Activated T-helper 1 cell treated with anti-CD3 and anti-CD28 coated beads, Interleukin-12 subunit alpha, Interleukin-12 subunit beta, Interleukin-2, Interleukin-4 antibody, amounts not matched to agents 30 ng/mL and 10 ng/mL and 1 ng/mL, durations not matched to agents 14 hours and 24 hours and 36 hours (primary cell): ENCODE data around the gene RNF20. TPM values are rescaled to one million over a fixed set of nuclear protein-coding genes. Genes with fewer than 3 reads are reported as not detected.
A peak's percentile ranks its signal among the peaks of the same experiment; 100 is the strongest.

Experiments
- DNase-seq: peaks from one replicate; pipeline ENCODE4 v3.0.0; 2021; ENCODE audit warnings: low spot score
- H3K27ac Mint-ChIP-seq: one replicate; pipeline ENCODE4 v1.8.0; 2021; ENCODE audit warnings: mild to moderate bottlenecking, mixed read lengths
- H3K27me3 Mint-ChIP-seq: one replicate; pipeline ENCODE4 v1.8.0; 2022; ENCODE audit warnings: mild to moderate bottlenecking, moderate library complexity, mixed read lengths; ENCODE audit not compliant: insufficient read depth
- H3K36me3 Mint-ChIP-seq: one replicate; pipeline ENCODE4 v1.8.0; 2021; ENCODE audit warnings: low read depth, mixed read lengths
- H3K4me1 Mint-ChIP-seq: one replicate; pipeline ENCODE4 v1.8.0; 2021; ENCODE audit warnings: low read depth, mixed read lengths
- H3K4me3 Mint-ChIP-seq: one replicate; pipeline ENCODE4 v1.8.0; 2021; ENCODE audit warnings: mild to moderate bottlenecking, moderate library complexity, mixed read lengths
- H3K9me3 Mint-ChIP-seq: one replicate; pipeline ENCODE4 v1.8.0; 2021; ENCODE audit warnings: mixed read lengths
- intact Hi-C: fragments of 100-400 bp; cut with micrococcal nuclease; formaldehyde crosslinking; loops from one replicate; pipeline ENCODE4 v1.15.1; 2024
- total RNA-seq: library from RNA; stranded (reverse); gene quantifications from 2 replicates; pipeline ENCODE4 v1.2.3, GENCODE V29; 2022

The RNF20 gene
- total RNA-seq, result 39.3 and 45.9 TPM in 2 replicates

- H3K9me3 Mint-ChIP-seq, result no peaks in the 10 kb centered on the region
- peak; percentile 97 for DNase-seq
- peaks cover 34% of the 10 kb centered on the region for H3K4me1 Mint-ChIP-seq
- peaks cover 13% of the 10 kb centered on the region for H3K36me3 Mint-ChIP-seq
- peaks cover 2% of the 10 kb centered on the region for H3K27me3 Mint-ChIP-seq
- H3K27ac Mint-ChIP-seq, result peak within 1 kb of the TSS; percentile 97
- peak within 1 kb of the TSS; percentile 90 for H3K4me3 Mint-ChIP-seq
- intact Hi-C loops, result loop anchor here (1.0 to 10.0 kb wide), 5 partner anchors 53 to 1439 kb away; partner anchors contain the start of genes ERP44, INVS, MRPL50 and TEX10
Measured at GRCh38 chr9:101533334-101534204, at the start of gene RNF20. TSS of gene RNF20 (plus strand) at chr9:101533853. CDS start at chr9:101535424, 1,571 bp downstream.

GRCh38 chr9:101484046-101484445 is 49.6 kb upstream of the RNF20 start:
- Mint-ChIP-seq H3K36me3 (no peaks in the 10 kb centered on the region), H3K4me1 (peaks cover 5% of the 10 kb centered on the region), H3K4me3 (no peak overlapping the region), H3K27me3 (peaks cover 46% of the 10 kb centered on the region), H3K27ac (no peak overlapping the region), H3K9me3 (no peaks in the 10 kb centered on the region)
- no peak for DNase-seq
- intact Hi-C loops, result no loop called here

GRCh38 chr9:101485924-101486692 is 47.5 kb upstream of the RNF20 start:
- Mint-ChIP-seq H3K36me3 (no peaks in the 10 kb centered on the region), H3K4me3 (no peak overlapping the region), H3K27ac (no peak overlapping the region), H3K27me3 (peaks cover 50% of the 10 kb centered on the region), H3K4me1 (peaks cover 5% of the 10 kb centered on the region), H3K9me3 (no peaks in the 10 kb centered on the region)
- DNase-seq, result no peak
- intact Hi-C loops, result no loop called here

GRCh38 chr9:101486693-101487442 is 46.8 kb upstream of the RNF20 start:
- H3K27me3 Mint-ChIP-seq, result peaks cover 46% of the 10 kb centered on the region
- no peak for DNase-seq
- H3K36me3 Mint-ChIP-seq, result no peaks in the 10 kb centered on the region
- intact Hi-C loops, result no loop called here
- peak overlapping the region; percentile 20 for H3K4me3 Mint-ChIP-seq
- H3K27ac Mint-ChIP-seq, result no peak overlapping the region
- no peaks in the 10 kb centered on the region for H3K9me3 Mint-ChIP-seq
- peaks cover 5% of the 10 kb centered on the region for H3K4me1 Mint-ChIP-seq

GRCh38 chr9:101487443-101487840 is 46.2 kb upstream of the RNF20 start:
- no peak for DNase-seq
- Mint-ChIP-seq H3K27ac (no peak overlapping the region), H3K4me1 (peaks cover 5% of the 10 kb centered on the region), H3K27me3 (peaks cover 45% of the 10 kb centered on the region), H3K9me3 (no peaks in the 10 kb centered on the region), H3K4me3 (no peak overlapping the region), H3K36me3 (no peaks in the 10 kb centered on the region)
- intact Hi-C loops, result no loop called here

- peaks cover 5% of the 10 kb centered on the region for H3K27me3 Mint-ChIP-seq
- no peak overlapping the region for H3K4me3 Mint-ChIP-seq
- intact Hi-C loops, result loop anchor here (2.0 kb wide), 1 partner anchor 35 kb away; no protein-coding TSS in a partner anchor
- H3K36me3 Mint-ChIP-seq, result no peaks in the 10 kb centered on the region
- no peak overlapping the region for H3K27ac Mint-ChIP-seq
- DNase-seq, result no peak
- no peaks in the 10 kb centered on the region for H3K4me1 Mint-ChIP-seq
- H3K9me3 Mint-ChIP-seq, result no peaks in the 10 kb centered on the region
Measured at GRCh38 chr9:101495810-101496209, 37.8 kb upstream of the RNF20 start.

- no peak for DNase-seq
- Mint-ChIP-seq H3K36me3 (no peaks in the 10 kb centered on the region), H3K4me1 (no peaks in the 10 kb centered on the region), H3K4me3 (no peak overlapping the region), H3K27me3 (peaks cover 5% of the 10 kb centered on the region), H3K27ac (no peak overlapping the region), H3K9me3 (no peaks in the 10 kb centered on the region)
- intact Hi-C loops, result no loop called here
Measured at GRCh38 chr9:101498323-101498722, 35.3 kb upstream of the RNF20 start.

GRCh38 chr9:101504188-101504587 is 29.5 kb upstream of the RNF20 start:
- Mint-ChIP-seq H3K27ac (no peak overlapping the region), H3K4me3 (no peak overlapping the region), H3K27me3 (peaks cover 2% of the 10 kb centered on the region), H3K9me3 (no peaks in the 10 kb centered on the region), H3K36me3 (no peaks in the 10 kb centered on the region), H3K4me1 (no peaks in the 10 kb centered on the region)
- DNase-seq, result no peak
- intact Hi-C loops, result no loop called here

- Mint-ChIP-seq H3K9me3 (no peaks in the 10 kb centered on the region), H3K4me3 (no peak overlapping the region), H3K27me3 (peaks cover 2% of the 10 kb centered on the region), H3K4me1 (no peaks in the 10 kb centered on the region), H3K36me3 (no peaks in the 10 kb centered on the region), H3K27ac (no peak overlapping the region)
- intact Hi-C loops, result no loop called here
- DNase-seq, result no peak
Measured at GRCh38 chr9:101508211-101508610, 25.4 kb upstream of the RNF20 start.

- no peaks in the 10 kb centered on the region for H3K9me3 Mint-ChIP-seq
- DNase-seq, result no peak
- intact Hi-C loops, result no loop called here
- no peaks in the 10 kb centered on the region for H3K36me3 Mint-ChIP-seq
- H3K4me3 Mint-ChIP-seq, result no peak overlapping the region
- H3K27me3 Mint-ChIP-seq, result peaks cover 3% of the 10 kb centered on the region
- H3K4me1 Mint-ChIP-seq, result no peaks in the 10 kb centered on the region
- H3K27ac Mint-ChIP-seq, result no peak overlapping the region
Measured at GRCh38 chr9:101509572-101509971, 24.1 kb upstream of the RNF20 start.

- DNase-seq, result no peak
- H3K27ac Mint-ChIP-seq, result no peak overlapping the region
- intact Hi-C loops, result no loop called here
- no peaks in the 10 kb centered on the region for H3K4me1 Mint-ChIP-seq
- no peak overlapping the region for H3K4me3 Mint-ChIP-seq
- no peaks in the 10 kb centered on the region for H3K36me3 Mint-ChIP-seq
- H3K27me3 Mint-ChIP-seq, result peaks cover 3% of the 10 kb centered on the region
- no peaks in the 10 kb centered on the region for H3K9me3 Mint-ChIP-seq
Measured at GRCh38 chr9:101510459-101510858, 23.2 kb upstream of the RNF20 start.

GRCh38 chr9:101511009-101511408 is 22.6 kb upstream of the RNF20 start:
- H3K27me3 Mint-ChIP-seq, result peaks cover 3% of the 10 kb centered on the region
- no peak overlapping the region for H3K27ac Mint-ChIP-seq
- no peak overlapping the region for H3K4me3 Mint-ChIP-seq

More at GRCh38 chr9:101511009-101511408, 22.6 kb upstream of the RNF20 start:
- DNase-seq, result no peak
- no peaks in the 10 kb centered on the region for H3K4me1 Mint-ChIP-seq
- H3K36me3 Mint-ChIP-seq, result no peaks in the 10 kb centered on the region
- intact Hi-C loops, result no loop called here
- no peaks in the 10 kb centered on the region for H3K9me3 Mint-ChIP-seq
